Testis (tissue), 2 donors: Measurements from ENCODE around the gene TCP11.

Experiments used
- POLR2A ChIP-seq: fragments of 450-650 bp; IDR thresholded peaks from one replicate; pipeline ENCODE4 v1.6.1; 2017; ENCODE audit warnings: antibody characterized with exemption, mild to moderate bottlenecking, moderate library complexity
- TF ChIP-seq, protein P1 (sequence below), 3 experiments: fragments of 450-650 bp in 2 of 3; fragments of 200-600 bp in 1 of 3; sonication (generic) in 1 of 3; IDR thresholded peaks; one replicate each; pipeline ENCODE4 v1.5.1; 2016 to 2019; ENCODE audit warnings: antibody characterized with exemption in 3 of 3, mild to moderate bottlenecking in 2 of 3, moderate library complexity in 1 of 3

DNA sequence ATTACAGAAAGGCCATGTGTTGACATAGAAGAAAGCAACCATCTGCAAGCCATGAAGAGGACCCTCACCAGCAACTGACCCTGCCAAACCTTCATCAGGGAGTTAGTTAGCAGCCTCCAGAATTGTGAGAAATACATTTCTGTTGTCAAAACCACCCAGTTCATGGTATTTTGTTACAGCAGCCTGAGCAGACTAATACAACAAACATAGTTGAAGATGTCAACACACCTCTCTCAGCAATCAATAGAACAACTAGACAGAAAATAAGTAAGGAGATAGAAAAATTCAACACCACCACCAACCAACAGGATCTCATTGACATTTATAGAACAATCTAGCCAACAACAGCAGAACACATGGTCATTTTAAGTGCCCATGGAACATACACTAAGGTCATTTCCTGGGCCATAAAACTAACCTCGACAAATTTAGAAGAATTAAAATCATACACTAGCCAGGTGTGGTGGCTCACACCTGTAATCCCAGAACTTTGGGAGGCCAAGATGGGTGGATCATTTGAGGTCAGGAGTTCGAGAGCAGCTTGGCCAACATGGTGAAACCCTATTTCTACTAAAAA, 32.7 kb downstream of the TCP11 start:
- TF ChIP-seq, protein P1, sequence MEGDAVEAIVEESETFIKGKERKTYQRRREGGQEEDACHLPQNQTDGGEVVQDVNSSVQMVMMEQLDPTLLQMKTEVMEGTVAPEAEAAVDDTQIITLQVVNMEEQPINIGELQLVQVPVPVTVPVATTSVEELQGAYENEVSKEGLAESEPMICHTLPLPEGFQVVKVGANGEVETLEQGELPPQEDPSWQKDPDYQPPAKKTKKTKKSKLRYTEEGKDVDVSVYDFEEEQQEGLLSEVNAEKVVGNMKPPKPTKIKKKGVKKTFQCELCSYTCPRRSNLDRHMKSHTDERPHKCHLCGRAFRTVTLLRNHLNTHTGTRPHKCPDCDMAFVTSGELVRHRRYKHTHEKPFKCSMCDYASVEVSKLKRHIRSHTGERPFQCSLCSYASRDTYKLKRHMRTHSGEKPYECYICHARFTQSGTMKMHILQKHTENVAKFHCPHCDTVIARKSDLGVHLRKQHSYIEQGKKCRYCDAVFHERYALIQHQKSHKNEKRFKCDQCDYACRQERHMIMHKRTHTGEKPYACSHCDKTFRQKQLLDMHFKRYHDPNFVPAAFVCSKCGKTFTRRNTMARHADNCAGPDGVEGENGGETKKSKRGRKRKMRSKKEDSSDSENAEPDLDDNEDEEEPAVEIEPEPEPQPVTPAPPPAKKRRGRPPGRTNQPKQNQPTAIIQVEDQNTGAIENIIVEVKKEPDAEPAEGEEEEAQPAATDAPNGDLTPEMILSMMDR (IDR thresholded peaks at IDR 0.05) = no peak
- TF ChIP-seq POLR2A = no peak
